Colonic mucosa (tissue), 4 donors: ENCODE data around the gene ZPLD1. TPM values are rescaled to one million over a fixed set of nuclear protein-coding genes. Genes with fewer than 3 reads are reported as not detected.

Experiments used
- DNase-seq: peaks from one replicate; pipeline ENCODE4 v3.0.0-alpha.2; 2020
- H3K27ac ChIP-seq: fragments of 200-600 bp; one replicate; pipeline ENCODE4 v1.8.0; 2021
- H3K27me3 ChIP-seq: fragments of 200-600 bp; one replicate; pipeline ENCODE4 v1.8.0; 2021
- H3K36me3 ChIP-seq: fragments of 200-600 bp; one replicate; pipeline ENCODE4 v1.8.0; 2021
- H3K4me1 ChIP-seq: fragments of 200-600 bp; one replicate; pipeline ENCODE4 v1.8.0; 2021; ENCODE audit warnings: mild to moderate bottlenecking
- H3K4me3 ChIP-seq: fragments of 200-600 bp; one replicate; pipeline ENCODE4 v1.8.0; 2021
- H3K9ac ChIP-seq, 2 donors: one replicate each; pipeline ENCODE4 v1.7.0; 2013; ENCODE audit warnings: control low read depth in 2 of 2, low read depth in 2 of 2, low read length in 2 of 2
- H3K9me3 ChIP-seq: fragments of 200-600 bp; one replicate; pipeline ENCODE4 v1.8.0; 2021
- CTCF ChIP-seq: fragments of 200-600 bp; IDR thresholded peaks from one replicate; pipeline ENCODE4 v1.8.0; 2022; ENCODE audit warnings: antibody characterized with exemption, mild to moderate bottlenecking
- intact Hi-C: fragments of 100-400 bp; cut with DNase I; formaldehyde crosslinking; loops from one replicate; pipeline ENCODE4 v1.14.1; 2022
- total RNA-seq, 2 donors: library from RNA; stranded (reverse); fragmentation: NEBNext Ultra II Directional in 1 of 2; extraction: Animal tissue kit (Norgen Biotek cat#: 25700) in 1 of 2; gene quantifications; one replicate each; pipeline ENCODE4 v1.2.1, GENCODE V29; 2021
- donor health status: healthy.
- donor health status: DM: no; HTN: no; CAD: no.
- donor health status: DM: no; HTN: no; CAD: no.

ZPLD1 gene
- total RNA-seq, 2 donors from 2014 or later = 0.05 TPM; not detected in 1

GRCh38 chr3:102484363-102484762, 49.5 kb downstream of the ZPLD1 start:
- H3K27me3 ChIP-seq = no peaks in the 10 kb centered on the region
- no peaks in the 10 kb centered on the region for H3K36me3 ChIP-seq
- H3K9me3 ChIP-seq = no peaks in the 10 kb centered on the region
- no peak overlapping the region for H3K9ac ChIP-seq
- no peak overlapping the region for H3K4me3 ChIP-seq
- no peak for TF ChIP-seq CTCF
- intact Hi-C loops = no loop called here
- H3K4me1 ChIP-seq = no peaks in the 10 kb centered on the region
- no peak overlapping the region for H3K27ac ChIP-seq
- DNase-seq = no peak

GRCh38 chr3:102485701-102486100, 50.9 kb downstream of the ZPLD1 start:
- Histone ChIP-seq H3K27me3 (no peaks in the 10 kb centered on the region), H3K9me3 (no peaks in the 10 kb centered on the region), H3K4me1 (no peaks in the 10 kb centered on the region), H3K9ac (no peak overlapping the region), H3K27ac (no peak overlapping the region), H3K36me3 (no peaks in the 10 kb centered on the region), H3K4me3 (no peak overlapping the region)
- intact Hi-C loops = no loop called here
- DNase-seq = no peak
- no peak for TF ChIP-seq CTCF

- no peak for DNase-seq
- no peaks in the 10 kb centered on the region for H3K36me3 ChIP-seq
- H3K27me3 ChIP-seq = no peaks in the 10 kb centered on the region
- H3K9ac ChIP-seq = no peak overlapping the region
- no peak overlapping the region for H3K4me3 ChIP-seq
- no peak for TF ChIP-seq CTCF
- intact Hi-C loops = no loop called here
- no peaks in the 10 kb centered on the region for H3K4me1 ChIP-seq
- no peak overlapping the region for H3K27ac ChIP-seq
- no peaks in the 10 kb centered on the region for H3K9me3 ChIP-seq
These were observed 53.5 kb downstream of the ZPLD1 start for GRCh38 chr3:102488331-102488730.

- no peaks in the 10 kb centered on the region for H3K9me3 ChIP-seq
- no peaks in the 10 kb centered on the region for H3K4me1 ChIP-seq
- no peaks in the 10 kb centered on the region for H3K27me3 ChIP-seq
- H3K9ac ChIP-seq = no peak overlapping the region
- no peak for TF ChIP-seq CTCF
- H3K4me3 ChIP-seq = no peak overlapping the region
- no peaks in the 10 kb centered on the region for H3K36me3 ChIP-seq
- DNase-seq = no peak
- intact Hi-C loops = no loop called here
- no peak overlapping the region for H3K27ac ChIP-seq
These were observed 57.5 kb downstream of the ZPLD1 start for GRCh38 chr3:102492300-102492699.

- Histone ChIP-seq H3K36me3 (no peaks in the 10 kb centered on the region), H3K4me1 (no peaks in the 10 kb centered on the region), H3K4me3 (no peak overlapping the region), H3K9ac (no peak overlapping the region), H3K27ac (no peak overlapping the region), H3K9me3 (no peaks in the 10 kb centered on the region), H3K27me3 (no peaks in the 10 kb centered on the region)
- no peak for TF ChIP-seq CTCF
- no peak for DNase-seq
- intact Hi-C loops = no loop called here
These were observed 62.8 kb downstream of the ZPLD1 start for GRCh38 chr3:102497571-102497970.

GRCh38 chr3:102505542-102505941, 70.7 kb downstream of the ZPLD1 start:
- Histone ChIP-seq H3K27ac (no peak overlapping the region), H3K9me3 (no peaks in the 10 kb centered on the region), H3K4me3 (no peak overlapping the region), H3K27me3 (no peaks in the 10 kb centered on the region), H3K36me3 (no peaks in the 10 kb centered on the region), H3K9ac (no peak overlapping the region), H3K4me1 (no peaks in the 10 kb centered on the region)
- TF ChIP-seq CTCF = no peak
- no peak for DNase-seq
- intact Hi-C loops = no loop called here
